Ecto neural progenitor cell (in vitro differentiated cells): ENCODE results near the gene PRKCE.
"Not testable (repeated sequence)": the region's sequence is repeated elsewhere in the genome, so short reads cannot be mapped to it uniquely, and the experiment has no call there.

Experiments used
- DNase-seq: peaks from one replicate; pipeline ENCODE4 v3.0.0-alpha.2; 2018; ENCODE audit warnings: low spot score

Gene PRKCE

DNA sequence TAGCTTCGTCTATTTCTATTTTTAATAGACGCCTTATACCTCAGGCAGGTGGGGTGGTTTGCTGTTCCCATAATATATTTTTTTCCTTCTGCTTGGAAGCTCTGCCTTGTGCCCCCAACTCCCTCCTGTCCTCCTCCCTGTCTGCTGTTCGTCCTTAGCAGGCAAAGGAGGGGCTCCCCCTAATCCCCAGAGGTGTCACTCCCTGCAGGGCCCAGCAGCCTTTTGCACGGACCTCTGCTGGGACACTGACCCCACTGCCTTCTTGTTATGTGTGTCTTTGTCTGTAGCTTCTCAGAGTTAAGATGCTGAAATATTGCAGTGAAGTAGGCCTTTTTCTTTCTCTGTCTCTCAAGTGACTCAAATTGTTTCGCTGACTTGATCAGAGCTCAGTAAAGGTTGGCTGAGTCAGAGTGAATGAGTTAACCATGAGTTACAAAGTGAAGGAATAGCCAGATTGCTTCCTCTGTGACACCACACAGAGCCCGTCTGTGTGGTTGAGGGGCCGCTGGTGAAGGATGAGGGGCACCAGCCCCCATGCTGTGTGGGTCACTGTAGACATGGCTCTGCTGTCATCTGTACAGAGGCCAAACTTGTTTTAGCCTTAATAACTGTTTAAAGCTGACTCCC is 47.7 kb downstream of the PRKCE start:
- DNase-seq, result no peak

DNA sequence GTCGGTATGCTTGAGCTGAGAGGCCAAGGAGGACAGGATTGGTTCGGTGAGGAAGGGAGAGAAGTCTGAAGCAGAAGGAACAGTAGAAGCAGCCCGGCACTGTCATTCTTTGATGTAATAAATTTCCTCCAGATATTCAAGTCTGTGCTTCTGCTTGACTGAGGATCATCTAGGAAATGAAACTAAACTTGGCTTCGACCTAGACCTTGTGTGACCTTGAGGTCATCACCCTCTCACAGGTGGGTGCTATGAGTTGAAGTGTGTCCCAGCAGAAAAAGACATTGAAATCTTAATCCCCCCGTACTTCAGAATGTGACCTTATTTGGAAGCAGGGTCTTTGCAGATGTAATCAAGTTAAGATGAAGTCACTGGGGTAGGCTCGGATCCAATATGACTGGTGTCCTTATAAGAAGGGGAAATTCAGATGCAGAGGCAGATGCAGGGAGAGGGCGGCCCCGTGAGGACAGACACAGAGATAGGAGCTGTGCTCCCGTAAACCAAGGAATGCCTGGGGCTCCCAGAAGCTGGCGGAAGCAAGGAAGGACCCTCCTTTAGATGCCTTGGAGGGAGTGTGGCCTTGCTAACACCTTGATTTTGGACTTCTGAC is 49.0 kb downstream of the PRKCE start:
- no peak for DNase-seq

GRCh38 chr2:45705233-45705632 is 53.8 kb downstream of the PRKCE start:
- no peak for DNase-seq

DNA sequence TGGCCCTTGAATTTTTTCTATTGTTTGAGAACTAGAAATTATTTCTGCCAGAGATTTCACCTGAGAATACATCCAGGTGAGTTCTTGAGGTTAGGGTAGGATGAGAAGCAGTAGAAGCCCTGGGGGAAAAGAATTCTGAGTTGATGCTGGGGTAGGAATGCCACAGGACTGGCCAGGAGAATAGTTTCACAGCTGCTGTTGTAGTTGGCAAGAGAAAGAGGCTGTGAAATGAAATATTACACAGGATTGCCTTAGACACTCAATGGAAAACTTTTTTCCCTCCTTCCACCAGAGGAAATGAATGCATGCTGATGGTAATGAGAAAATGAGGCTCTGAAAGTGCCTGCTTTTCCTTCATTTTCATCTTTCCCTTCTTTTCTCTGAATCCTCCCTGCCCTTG is 54.6 kb downstream of the PRKCE start:
- DNase-seq, result no peak

- no peak for DNase-seq
Observed at GRCh38 chr2:45707006-45707405, 55.5 kb downstream of the PRKCE start.

GRCh38 chr2:45707661-45708060 is 56.2 kb downstream of the PRKCE start:
- no peak for DNase-seq

DNA sequence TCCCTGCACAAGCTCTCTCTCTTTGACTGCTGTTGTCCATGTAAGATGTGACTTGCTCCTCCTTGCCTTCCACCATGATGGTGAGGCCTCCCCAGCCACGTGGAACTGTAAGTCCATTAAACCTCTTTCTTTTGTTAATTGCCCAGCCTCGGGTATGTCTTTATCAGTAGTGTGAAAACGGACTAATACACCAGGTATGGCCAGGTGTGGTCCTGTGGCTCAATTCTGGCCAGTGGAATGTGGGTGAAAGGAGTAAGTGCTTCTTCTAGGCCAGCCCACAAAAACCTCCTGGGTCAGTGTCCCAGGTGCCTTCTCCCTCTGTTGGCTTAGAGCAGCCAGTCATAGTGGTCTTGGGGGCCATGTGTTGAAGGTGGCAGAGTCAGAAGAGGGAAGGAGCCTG is 57.0 kb downstream of the PRKCE start:
- DNase-seq, result no peak

- no peak for DNase-seq
Observed at GRCh38 chr2:45709137-45709536, 57.7 kb downstream of the PRKCE start.

GRCh38 chr2:45710468-45710867 is 59.0 kb downstream of the PRKCE start:
- DNase-seq, result no peak

GRCh38 chr2:45711224-45711623 is 59.7 kb downstream of the PRKCE start:
- no peak for DNase-seq

DNA sequence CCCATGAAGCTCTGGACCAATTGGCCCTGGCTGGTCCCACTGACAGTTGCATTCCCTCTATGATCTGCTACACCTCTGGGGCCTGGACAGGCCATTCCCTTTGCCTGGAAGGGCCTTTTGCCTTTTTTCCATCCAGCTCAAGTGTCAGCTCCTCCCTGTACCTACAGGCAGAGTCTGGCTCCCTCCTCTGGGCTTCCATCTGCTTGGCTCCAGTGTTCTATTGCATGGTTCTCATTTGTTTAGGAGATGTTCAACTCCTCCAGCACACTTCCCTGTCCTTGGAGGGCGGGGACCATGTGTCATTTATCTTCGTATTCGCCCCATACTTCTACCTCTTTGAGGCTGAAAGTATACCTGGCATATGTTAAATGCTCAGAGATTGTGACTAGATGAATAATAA is 61.1 kb downstream of the PRKCE start:
- DNase-seq, result no peak

- DNase-seq, result no peak
Observed at GRCh38 chr2:45713136-45713535, 61.7 kb downstream of the PRKCE start.

GRCh38 chr2:45713591-45713990 is 62.1 kb downstream of the PRKCE start:
- DNase-seq, result no peak

- DNase-seq, result no peak
Observed at GRCh38 chr2:45714679-45715078, 63.2 kb downstream of the PRKCE start.

DNA sequence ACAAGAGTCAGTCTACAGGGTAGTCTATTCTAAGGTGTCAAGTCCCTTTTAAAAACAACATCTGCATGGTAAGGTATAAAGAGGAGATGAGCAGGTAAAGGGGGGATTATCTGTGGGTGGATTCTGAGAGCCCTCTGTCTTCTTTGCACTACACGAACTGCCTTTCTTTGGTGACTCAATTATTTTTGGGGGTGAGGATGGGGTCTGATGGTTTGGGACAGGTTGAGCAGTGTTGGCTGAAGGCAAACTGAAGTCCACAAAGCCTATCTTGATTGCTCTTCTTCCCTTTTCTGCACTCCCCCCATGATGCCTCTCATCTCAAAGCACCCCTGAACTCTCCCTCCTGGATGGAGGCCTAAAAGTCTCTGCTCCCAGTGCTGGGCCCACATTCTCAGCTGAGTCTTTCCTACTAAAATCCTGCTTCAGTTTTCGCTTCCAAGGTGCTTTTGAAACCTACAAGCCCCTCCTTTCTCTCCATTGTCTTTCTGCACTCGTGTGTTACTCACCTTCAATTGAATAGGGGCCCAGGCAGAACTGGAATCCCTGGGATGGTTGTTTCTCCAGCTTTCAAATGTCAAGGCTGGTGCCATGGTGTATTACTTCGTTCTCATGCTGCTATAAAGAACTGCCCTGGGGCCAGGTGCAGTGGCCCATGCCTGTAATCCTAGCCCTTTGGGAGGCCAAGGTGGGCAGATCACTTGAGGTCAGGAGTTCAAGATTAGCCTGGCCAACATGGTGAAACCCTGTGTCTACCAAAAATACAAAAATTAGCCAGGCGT is 64.3 kb downstream of the PRKCE start:
- DNase-seq, result no peak

GRCh38 chr2:45716432-45716831 is 65.0 kb downstream of the PRKCE start:
- DNase-seq, result not testable (repeated sequence)

DNA sequence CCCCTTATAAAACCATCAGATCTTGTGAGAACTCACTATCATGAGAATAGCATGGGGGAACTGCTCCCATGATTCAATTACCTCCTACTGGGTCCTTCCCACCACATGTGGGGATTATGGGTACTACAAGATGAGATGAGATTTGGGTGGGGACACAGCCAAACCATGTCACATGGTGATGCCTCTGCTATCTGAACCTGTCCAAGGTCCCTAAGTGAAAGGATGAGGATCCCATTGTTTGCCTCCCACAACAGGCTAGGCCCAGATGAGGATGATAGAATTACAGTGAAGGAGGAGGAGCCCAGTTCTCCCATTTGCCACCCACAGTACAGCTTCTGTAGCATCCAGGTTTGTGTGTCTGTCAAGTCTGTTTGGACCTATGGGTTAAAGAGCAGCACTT is 65.4 kb downstream of the PRKCE start:
- DNase-seq, result no peak

- no peak for DNase-seq
Observed at GRCh38 chr2:45720210-45720609, 68.7 kb downstream of the PRKCE start.

DNA sequence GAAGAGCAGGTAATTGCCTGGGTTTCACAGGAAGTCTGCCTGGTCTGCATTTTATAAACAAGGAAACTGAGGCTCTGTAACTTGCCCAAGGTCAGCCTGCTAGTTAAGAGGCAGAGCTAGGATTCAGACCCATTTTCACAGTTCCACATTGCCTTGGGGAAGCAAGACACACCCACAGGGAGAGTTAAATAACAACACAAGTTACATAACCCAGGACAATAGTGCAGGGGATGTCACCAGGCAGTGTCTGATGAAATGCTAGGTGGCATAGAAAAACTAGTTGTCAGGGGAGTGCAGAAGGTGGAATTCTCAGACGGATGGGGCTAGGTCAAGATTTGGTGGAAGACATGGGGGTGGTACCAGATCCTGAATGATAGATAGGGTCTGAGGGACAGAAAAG is 69.7 kb downstream of the PRKCE start:
- no peak for DNase-seq

DNA sequence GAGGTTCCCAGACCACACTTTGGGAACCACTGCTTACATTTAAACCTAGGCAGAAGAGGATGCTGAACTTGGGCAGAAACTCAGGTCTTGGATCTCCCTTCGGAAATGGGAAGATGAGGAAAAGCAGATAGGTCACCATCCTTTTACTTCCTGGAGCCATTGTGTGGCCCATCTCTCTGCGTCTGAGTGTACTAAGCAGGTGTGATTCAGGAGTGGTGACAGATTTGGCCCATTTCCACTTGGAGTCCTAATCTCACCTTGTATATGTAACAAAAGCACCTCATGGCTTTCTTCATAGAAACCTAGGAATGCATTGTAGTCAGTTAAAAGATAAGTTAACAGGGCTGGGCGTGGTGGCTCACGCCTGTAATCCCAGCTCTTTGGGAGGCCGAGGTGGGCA is 71.0 kb downstream of the PRKCE start:
- no peak for DNase-seq

- no peak for DNase-seq
Observed at GRCh38 chr2:45723857-45724256, 72.4 kb downstream of the PRKCE start.

GRCh38 chr2:45724335-45724734 is 72.9 kb downstream of the PRKCE start:
- DNase-seq, result no peak

- no peak for DNase-seq
Observed at GRCh38 chr2:45725731-45726130, 74.3 kb downstream of the PRKCE start.

- no peak for DNase-seq
Observed at GRCh38 chr2:45726188-45726587, 74.7 kb downstream of the PRKCE start.
